IMR-90 (cell line): ENCODE measurements around the gene MAP3K15. TPM values are rescaled to one million over a fixed set of nuclear protein-coding genes. Genes with fewer than 3 reads are reported as not detected.

Source experiments
- ATAC-seq: fragments of 200-7000 bp; cut with Tn5 transposase; 2 replicates; pipeline ENCODE4 v1.9.1; 2020; ENCODE audit warnings: low read depth, mild to moderate bottlenecking, moderate library complexity
- BruUV-seq: library from RNA; stranded (reverse); fragments of 400-500 nt; replicated peaks from 2 replicates; lab custom pipeline; 2021; lab: Mats Ljungman, UMichigan
- CTCF ChIA-PET: fragments of 300-600 bp; formaldehyde crosslinking; extraction: SDS; loops from one replicate; lab custom pipeline; 2021; ENCODE audit warnings: antibody characterized with exemption; lab: Yijun Ruan, JAX
- POLR2A ChIA-PET: fragments of 300-600 bp; sonication (Branson Sonifier 250); formaldehyde crosslinking; loops from one replicate; lab custom pipeline; 2022; ENCODE audit warnings: antibody characterized with exemption; ENCODE audit not compliant: unreplicated experiment; lab: Charles Lee
- DNase-seq: peaks from one replicate; pipeline ENCODE4 v3.0.0; 2013
- H2AFZ ChIP-seq: replicated peaks from 2 replicates; pipeline ENCODE3; 2013; ENCODE audit warnings: low read length, mild to moderate bottlenecking; ENCODE audit not compliant: poor library complexity
- H2AK5ac ChIP-seq: 2 replicates; pipeline ENCODE4 v1.6.1; 2013; ENCODE audit warnings: low read depth, low read length, inconsistent platforms
- H2AK9ac ChIP-seq: replicated peaks from 2 replicates; pipeline ENCODE3; 2013; ENCODE audit warnings: mild to moderate bottlenecking, low read depth, low read length, moderate library complexity; ENCODE audit not compliant: poor library complexity
- H2BK120ac ChIP-seq: 2 replicates; pipeline ENCODE4 v1.6.1; 2013; ENCODE audit warnings: low read depth, low read length, inconsistent platforms
- H2BK15ac ChIP-seq: 3 replicates; pipeline ENCODE4 v1.6.1; 2013; ENCODE audit warnings: low read depth, low read length, inconsistent platforms
- H2BK20ac ChIP-seq: 2 replicates; pipeline ENCODE4 v1.6.1; 2013; ENCODE audit warnings: low read depth, mild to moderate bottlenecking, inconsistent platforms, low read length, moderate library complexity
- H2BK5ac ChIP-seq: 2 replicates; pipeline ENCODE4 v1.6.1; 2013; ENCODE audit warnings: mild to moderate bottlenecking, low read depth, low read length, inconsistent platforms; ENCODE audit not compliant: poor library complexity, severe bottlenecking
- H3K14ac ChIP-seq: replicated peaks from 2 replicates; pipeline ENCODE4 v1.6.1; 2013; ENCODE audit warnings: low read depth, low read length, inconsistent platforms
- H3K18ac ChIP-seq: 2 replicates; pipeline ENCODE4 v1.6.1; 2013; ENCODE audit warnings: low read depth, low read length, control low read depth
- H3K23ac ChIP-seq: 2 replicates; pipeline ENCODE4 v1.6.1; 2013; ENCODE audit warnings: low read depth, low read length, inconsistent platforms
- H3K27ac ChIP-seq: 2 replicates; pipeline ENCODE4 v1.5.1; 2013; ENCODE audit warnings: mild to moderate bottlenecking, control low read depth, low read length; ENCODE audit not compliant: insufficient read depth
- H3K27me3 ChIP-seq: 2 replicates; pipeline ENCODE4 v1.6.1; 2013; ENCODE audit warnings: low read length; ENCODE audit not compliant: control insufficient read depth, insufficient read depth
- H3K36me3 ChIP-seq: 2 replicates; pipeline ENCODE4 v1.6.1; 2013; ENCODE audit warnings: low read length, mixed read lengths; ENCODE audit not compliant: control insufficient read depth, insufficient read depth
- H3K4ac ChIP-seq: 2 replicates; pipeline ENCODE4 v1.6.1; 2013; ENCODE audit warnings: low read depth, low read length, inconsistent platforms
- H3K4me1 ChIP-seq: 2 replicates; pipeline ENCODE4 v1.6.1; 2013; ENCODE audit warnings: low read length, mixed read lengths; ENCODE audit not compliant: control insufficient read depth, insufficient read depth
- H3K4me2 ChIP-seq: 2 replicates; pipeline ENCODE4 v1.6.1; 2013; ENCODE audit warnings: low read depth, mild to moderate bottlenecking, control low read depth, low read length, moderate library complexity
- H3K4me3 ChIP-seq: 2 replicates; pipeline ENCODE4 v1.5.1; 2013; ENCODE audit warnings: low read depth, mild to moderate bottlenecking, control low read depth, low read length, moderate library complexity; ENCODE audit not compliant: insufficient read depth
- H3K56ac ChIP-seq: 2 replicates; pipeline ENCODE4 v1.6.1; 2013; ENCODE audit warnings: low read length, inconsistent platforms; ENCODE audit not compliant: insufficient read depth; ENCODE audit errors: extremely low read depth
- H3K79me1 ChIP-seq, 2 experiments: 2 replicates each; pipeline ENCODE4 v1.6.1; 2013; ENCODE audit warnings: low read length in 2 of 2, inconsistent platforms in 1 of 2, low read depth in 1 of 2
- H3K9ac ChIP-seq: 2 replicates; pipeline ENCODE4 v1.6.1; 2013; ENCODE audit warnings: low read depth, low read length, control low read depth
- H3K9me1 ChIP-seq: 2 replicates; pipeline ENCODE4 v1.6.1; 2013; ENCODE audit warnings: low read length, inconsistent platforms; ENCODE audit not compliant: insufficient read depth
- H3K9me3 ChIP-seq: 2 replicates; pipeline ENCODE4 v1.6.1; 2013; ENCODE audit warnings: low read length; ENCODE audit not compliant: control insufficient read depth, insufficient read depth
- H4K20me1 ChIP-seq: 2 replicates; pipeline ENCODE4 v1.6.1; 2013; ENCODE audit warnings: low read length, inconsistent platforms; ENCODE audit not compliant: insufficient read depth
- H4K5ac ChIP-seq: 2 replicates; pipeline ENCODE4 v1.6.1; 2013; ENCODE audit warnings: mild to moderate bottlenecking, low read depth, low read length, control low read depth
- H4K8ac ChIP-seq, 2 experiments: 2 replicates each; pipeline ENCODE4 v1.6.1; 2013; ENCODE audit warnings: low read depth in 2 of 2, low read length in 2 of 2, control low read depth in 1 of 2, inconsistent platforms in 1 of 2
- H4K91ac ChIP-seq: 2 replicates; pipeline ENCODE4 v1.6.1; 2013; ENCODE audit warnings: low read depth, low read length, inconsistent platforms; ENCODE audit not compliant: insufficient read depth
- BHLHE40 ChIP-seq: fragments of 150-350 bp; IDR thresholded peaks from 2 replicates; pipeline ENCODE4 v1.6.1; 2016; ENCODE audit warnings: mild to moderate bottlenecking, low read depth, low read length
- CEBPB ChIP-seq: IDR thresholded peaks from 2 replicates; pipeline ENCODE4 v1.6.1; 2012; ENCODE audit warnings: low read depth, low read length, improper control_type of control experiment
- CHD1 ChIP-seq: IDR thresholded peaks from 2 replicates; pipeline ENCODE4 v1.6.1; 2012; ENCODE audit warnings: low read depth, low read length, improper control_type of control experiment
- ELK1 ChIP-seq: fragments of 150-350 bp; IDR thresholded peaks from 2 replicates; pipeline ENCODE4 v1.6.1; 2016; ENCODE audit warnings: low read depth, mild to moderate bottlenecking, low read length, moderate library complexity, borderline replicate concordance
- FOS ChIP-seq: fragments of 150-350 bp; IDR thresholded peaks from 2 replicates; pipeline ENCODE4 v1.6.1; 2016; ENCODE audit warnings: low read depth, low read length
- MAFK ChIP-seq: IDR thresholded peaks from 2 replicates; pipeline ENCODE4 v1.6.1; 2012; ENCODE audit warnings: low read depth, low read length, improper control_type of control experiment
- MAZ ChIP-seq: IDR thresholded peaks from 2 replicates; pipeline ENCODE4 v1.6.1; 2012; ENCODE audit warnings: low read depth, mild to moderate bottlenecking, low read length, improper control_type of control experiment, moderate library complexity, borderline replicate concordance
- MXI1 ChIP-seq: IDR thresholded peaks from 2 replicates; pipeline ENCODE4 v1.6.1; 2012; ENCODE audit warnings: low read depth, mild to moderate bottlenecking, low read length, moderate library complexity, borderline replicate concordance
- RAD21 ChIP-seq: IDR thresholded peaks from 2 replicates; pipeline ENCODE4 v1.6.1; 2012; ENCODE audit warnings: low read length, improper control_type of control experiment
- RCOR1 ChIP-seq: IDR thresholded peaks from 2 replicates; pipeline ENCODE4 v1.6.1; 2012; ENCODE audit warnings: mild to moderate bottlenecking, low read length, improper control_type of control experiment; ENCODE audit not compliant: insufficient replicate concordance
- RFX5 ChIP-seq: IDR thresholded peaks from 2 replicates; pipeline ENCODE4 v1.8.0; 2012; ENCODE audit warnings: low read depth, mild to moderate bottlenecking, low read length, moderate library complexity
- SMC3 ChIP-seq: fragments of 150-350 bp; IDR thresholded peaks from 2 replicates; pipeline ENCODE4 v1.6.1; 2016; ENCODE audit warnings: low read depth, mild to moderate bottlenecking, antibody characterized with exemption, low read length, moderate library complexity
- WGBS, 2 experiments: methylation state at CpG; one replicate each; pipeline versions ENCODE4 v1.1.5 to v1.1.7; 2013; ENCODE audit warnings: missing lambda C conversion rate in 2 of 2; ENCODE audit not compliant: insufficient read length in 1 of 2; ENCODE audit errors: extremely low coverage in 2 of 2; 5-methylcytosine and 5-hydroxymethylcytosine counted together
- dilution Hi-C: fragments of 300-500 bp; cut with HindIII; formaldehyde crosslinking; loops from one replicate; pipeline ENCODE4 v1.14.3; 2018; ENCODE audit warnings: low sequenced_read_pairs; ENCODE audit not compliant: unreplicated experiment
- in situ Hi-C: fragments of 300-500 bp; cut with MboI; formaldehyde crosslinking; loops from 3 replicates; pipeline ENCODE4 v1.14.3; 2019; ENCODE audit warnings: low sequenced_read_pairs, inconsistent platforms, mixed read lengths
- intact Hi-C: fragments of 100-400 bp; cut with micrococcal nuclease; formaldehyde crosslinking; loops from 2 replicates; pipeline ENCODE4 v1.10.0; 2022
- polyA plus RNA-seq, 3 experiments: library from polyadenylated mRNA; depleted of rRNA; stranded (reverse); fragments of >200 nt; gene quantifications; 2 replicates each; pipeline ENCODE4 v1.2.3, GENCODE V29; 2012; ENCODE audit warnings: low replicate concordance in 1 of 3
- total RNA-seq: library from RNA; depleted of rRNA; stranded (reverse); fragments of >200 nt; gene quantifications from 2 replicates; pipeline ENCODE4 v1.2.3, GENCODE V29; 2012

The MAP3K15 gene
- total and polyA plus RNA-seq, 2 of the 4 experiments (the other 2 are of a cell fraction) = under 0.01 to 0.10 TPM

GRCh38 chrX:19377799-19378198 is 137.5 kb downstream of the MAP3K15 start:
- POLR2A ChIA-PET = no interaction called here
- no peak overlapping the region for H2BK120ac ChIP-seq

More at GRCh38 chrX:19377799-19378198, 137.5 kb downstream of the MAP3K15 start:
- Histone ChIP-seq H2BK15ac (no peak overlapping the region), H3K4me1 (no peaks in the 10 kb centered on the region), H2AK5ac (no peak overlapping the region), H3K4ac (no peak overlapping the region), H3K9ac (no peak overlapping the region), H3K27ac (no peak overlapping the region), H3K36me3 (no peaks in the 10 kb centered on the region), H2BK5ac (no peak overlapping the region), H3K14ac (no peak overlapping the region), H3K23ac (no peak overlapping the region), H4K91ac (no peak overlapping the region), H3K4me2 (no peak overlapping the region), H2AFZ (no peak overlapping the region), H2BK20ac (no peak overlapping the region), H3K9me3 (no peaks in the 10 kb centered on the region; the same call in 1 of the 2 replicates), H4K20me1 (no peaks in the 10 kb centered on the region), H3K18ac (no peak overlapping the region), H3K4me3 (no peak overlapping the region), H3K9me1 (no peaks in the 10 kb centered on the region), H3K56ac (no peak overlapping the region), H3K27me3 (peaks cover 7% of the 10 kb centered on the region; the same call in 1 of the 2 replicates), H2AK9ac (no peak overlapping the region), H3K79me1 (no peaks in the 10 kb centered on the region), H4K5ac (no peak overlapping the region), H4K8ac (no peak overlapping the region)
- ATAC-seq (no peak), DNase-seq (no peak)
- dilution Hi-C loops (no loop called here), in situ Hi-C loops (loop anchor here (10.0 to 25.0 kb wide), 3 partner anchors 147 to 685 kb away; no protein-coding TSS in a partner anchor), intact Hi-C loops (loop anchor here (10.0 kb wide), 2 partner anchors 687 to 747 kb away; no protein-coding TSS in a partner anchor)
- TF ChIP-seq RFX5 (no peak), SMC3 (no peak), BHLHE40 (no peak), MAZ (no peak), MXI1 (no peak), RAD21 (no peak), MAFK (no peak), CEBPB (no peak), ELK1 (no peak), CHD1 (no peak), FOS (no peak), RCOR1 (no peak)
- no TSS peak for BruUV-seq
- CTCF ChIA-PET = no interaction called here
- 63% methylated on average over 5 of the region's 12 CpGs; no CpG with 5 or more reads in 1 of the 2 experiments for WGBS, 2 experiments
